ENCODE measurements around the gene HNRNPL.

Gene HNRNPL

DNA sequence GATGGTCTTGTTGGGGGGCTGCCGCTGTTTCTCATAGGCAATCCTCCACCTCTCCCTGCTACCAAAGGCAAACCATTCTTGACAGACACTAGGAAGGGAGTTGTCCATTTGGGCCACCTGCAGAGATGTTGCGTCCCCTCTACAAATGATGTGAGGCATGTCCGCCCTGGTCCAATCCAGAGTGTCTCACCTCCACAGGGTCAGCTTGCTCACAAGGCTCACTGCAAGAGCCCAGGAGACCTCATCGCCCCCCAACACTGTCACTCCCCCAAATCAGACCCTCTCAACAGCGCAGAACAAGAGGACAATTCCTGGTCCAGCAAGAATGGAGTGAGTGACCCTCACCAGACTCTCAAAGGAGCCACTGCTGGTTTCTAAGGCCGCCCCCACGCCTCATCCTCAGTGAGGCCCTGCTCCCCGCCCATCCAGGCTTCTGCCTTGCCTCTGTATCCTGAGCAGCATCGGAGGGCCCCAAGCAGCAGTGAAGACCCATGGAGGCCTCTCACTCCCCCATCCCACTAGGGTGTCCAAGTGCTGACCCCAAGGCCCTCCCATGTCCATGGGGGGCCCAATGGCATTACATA is 6.5 kb downstream of the HNRNPL start:
- H3K4me3 ChIP-seq (ENCODE audit: low read length in 2 of 2) = no peak overlapping the region
- H3K9me3 ChIP-seq (ENCODE audit: control insufficient read depth in 2 of 2, low read length in 2 of 2) = no peaks in the 10 kb centered on the region
- H3K4me1 ChIP-seq (ENCODE audit: control insufficient read depth, insufficient read depth, low read length) = peaks cover 29% of the 10 kb centered on the region
- H3K36me3 ChIP-seq (ENCODE audit: control insufficient read depth in 2 of 2, insufficient read depth in 2 of 2, low read length in 2 of 2) = peaks cover 84% of the 10 kb centered on the region in 2 donors
- no peaks in the 10 kb centered on the region for H3K27me3 ChIP-seq (ENCODE audit: control insufficient read depth in 1 of 2, insufficient read depth in 2 of 2, low read length in 2 of 2)
- no peak overlapping the region for H3K9ac ChIP-seq (ENCODE audit: low read length in 2 of 2)
- H3K27ac ChIP-seq (ENCODE audit: low read length) = no peak overlapping the region

- Histone ChIP-seq H3K36me3 (ENCODE audit: control insufficient read depth in 2 of 2, insufficient read depth in 2 of 2, low read length in 2 of 2) (peaks cover 89% of the 10 kb centered on the region in 2 donors), H3K27ac (ENCODE audit: low read length) (no peak overlapping the region), H3K9ac (ENCODE audit: low read length in 2 of 2) (no peak overlapping the region), H3K4me1 (ENCODE audit: control insufficient read depth, insufficient read depth, low read length) (peaks cover 23% of the 10 kb centered on the region), H3K4me3 (ENCODE audit: low read length in 2 of 2) (no peak overlapping the region), H3K27me3 (ENCODE audit: control insufficient read depth in 1 of 2, insufficient read depth in 2 of 2, low read length in 2 of 2) (no peaks in the 10 kb centered on the region), H3K9me3 (ENCODE audit: control insufficient read depth in 2 of 2, low read length in 2 of 2) (no peaks in the 10 kb centered on the region)
Observed at GRCh38 chr19:38842439-38843174, 7.2 kb downstream of the HNRNPL start.

DNA sequence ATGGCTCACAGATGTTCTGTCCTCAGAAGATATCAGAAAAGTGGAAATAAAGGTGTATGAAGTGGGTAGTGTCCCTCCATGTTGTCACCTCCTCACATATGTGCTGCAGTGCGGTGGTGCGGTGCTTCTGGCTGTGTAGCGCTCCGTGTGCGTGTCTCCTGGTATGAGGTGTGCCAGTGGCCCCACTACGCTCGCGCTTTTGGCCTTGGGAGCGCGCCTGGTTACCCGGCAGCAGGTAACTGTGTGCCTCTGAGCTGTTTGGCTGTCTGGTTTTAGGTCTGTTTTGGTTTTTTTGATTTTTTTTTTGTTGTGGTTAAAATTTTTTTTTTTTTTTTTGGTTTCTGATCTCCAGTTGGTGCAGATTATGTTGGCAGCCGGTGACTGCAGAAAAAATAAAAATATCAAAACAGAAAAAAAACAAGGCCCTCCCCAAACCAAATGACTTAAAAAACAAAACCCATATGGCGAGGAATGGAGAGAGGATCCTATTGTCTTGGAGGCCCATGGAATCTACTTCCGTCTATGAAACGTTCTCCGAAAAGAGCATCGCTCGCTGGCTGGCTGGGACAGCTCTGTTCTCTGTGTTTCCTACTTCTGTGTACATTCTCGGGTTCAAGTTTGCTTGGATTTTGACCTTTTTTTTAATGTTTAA is 7.9 kb downstream of the HNRNPL start:
- Histone ChIP-seq H3K27me3 (ENCODE audit: control insufficient read depth in 1 of 2, insufficient read depth in 2 of 2, low read length in 2 of 2) (no peaks in the 10 kb centered on the region), H3K4me3 (ENCODE audit: low read length in 2 of 2) (no peak overlapping the region), H3K4me1 (ENCODE audit: control insufficient read depth, insufficient read depth, low read length) (peaks cover 19% of the 10 kb centered on the region), H3K27ac (ENCODE audit: low read length) (no peak overlapping the region), H3K9me3 (ENCODE audit: control insufficient read depth in 2 of 2, low read length in 2 of 2) (no peaks in the 10 kb centered on the region), H3K36me3 (ENCODE audit: control insufficient read depth in 2 of 2, insufficient read depth in 2 of 2, low read length in 2 of 2) (peaks cover 89% of the 10 kb centered on the region in 2 donors), H3K9ac (ENCODE audit: low read length in 2 of 2) (no peak overlapping the region)

DNA sequence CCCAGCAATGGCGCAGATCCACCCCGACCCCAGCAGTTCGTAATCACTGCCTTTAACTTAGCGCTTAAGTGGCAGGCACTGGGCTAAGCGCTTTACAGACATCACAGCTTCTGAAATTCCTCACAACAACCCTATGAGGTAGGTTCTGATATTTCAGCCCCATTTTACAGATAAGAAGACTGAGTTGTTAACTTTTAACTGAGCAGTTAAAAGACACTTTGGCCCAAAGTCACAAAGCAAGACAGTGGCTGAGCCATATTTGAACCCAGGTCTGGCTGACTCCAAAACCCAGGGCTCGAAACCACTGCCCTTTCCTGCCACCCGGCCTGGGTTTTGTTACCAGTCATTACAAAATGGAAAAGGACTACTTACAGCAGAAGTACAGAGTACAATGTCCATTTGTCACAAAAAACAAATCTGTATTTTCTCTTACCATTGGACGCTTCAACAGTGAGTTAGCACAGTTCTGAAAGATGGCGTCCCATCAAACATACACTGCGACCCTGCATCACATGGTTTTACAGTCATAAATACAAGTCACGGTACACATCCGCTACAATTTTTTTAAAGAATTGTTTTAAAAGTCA is 8.5 kb downstream of the HNRNPL start:
- Histone ChIP-seq H3K4me3 (ENCODE audit: low read length in 2 of 2) (no peak overlapping the region), H3K36me3 (ENCODE audit: control insufficient read depth in 2 of 2, insufficient read depth in 2 of 2, low read length in 2 of 2) (peaks cover 90% of the 10 kb centered on the region in 2 donors), H3K4me1 (ENCODE audit: control insufficient read depth, insufficient read depth, low read length) (peaks cover 22% of the 10 kb centered on the region), H3K9ac (ENCODE audit: low read length in 2 of 2) (no peak overlapping the region), H3K27ac (ENCODE audit: low read length) (no peak overlapping the region), H3K9me3 (ENCODE audit: control insufficient read depth in 2 of 2, low read length in 2 of 2) (no peaks in the 10 kb centered on the region), H3K27me3 (ENCODE audit: control insufficient read depth in 1 of 2, insufficient read depth in 2 of 2, low read length in 2 of 2) (no peaks in the 10 kb centered on the region)

GRCh38 chr19:38840583-38840968 is 9.2 kb downstream of the HNRNPL start:
- Histone ChIP-seq H3K4me1 (ENCODE audit: control insufficient read depth, insufficient read depth, low read length) (peaks cover 23% of the 10 kb centered on the region), H3K9ac (ENCODE audit: low read length in 2 of 2) (no peak overlapping the region), H3K4me3 (ENCODE audit: low read length in 2 of 2) (no peak overlapping the region), H3K9me3 (ENCODE audit: control insufficient read depth in 2 of 2, low read length in 2 of 2) (no peaks in the 10 kb centered on the region), H3K36me3 (ENCODE audit: control insufficient read depth in 2 of 2, insufficient read depth in 2 of 2, low read length in 2 of 2) (peaks cover 86 to 89% of the 10 kb centered on the region in 2 donors), H3K27ac (ENCODE audit: low read length) (no peak overlapping the region), H3K27me3 (ENCODE audit: control insufficient read depth in 1 of 2, insufficient read depth in 2 of 2, low read length in 2 of 2) (no peaks in the 10 kb centered on the region)

DNA sequence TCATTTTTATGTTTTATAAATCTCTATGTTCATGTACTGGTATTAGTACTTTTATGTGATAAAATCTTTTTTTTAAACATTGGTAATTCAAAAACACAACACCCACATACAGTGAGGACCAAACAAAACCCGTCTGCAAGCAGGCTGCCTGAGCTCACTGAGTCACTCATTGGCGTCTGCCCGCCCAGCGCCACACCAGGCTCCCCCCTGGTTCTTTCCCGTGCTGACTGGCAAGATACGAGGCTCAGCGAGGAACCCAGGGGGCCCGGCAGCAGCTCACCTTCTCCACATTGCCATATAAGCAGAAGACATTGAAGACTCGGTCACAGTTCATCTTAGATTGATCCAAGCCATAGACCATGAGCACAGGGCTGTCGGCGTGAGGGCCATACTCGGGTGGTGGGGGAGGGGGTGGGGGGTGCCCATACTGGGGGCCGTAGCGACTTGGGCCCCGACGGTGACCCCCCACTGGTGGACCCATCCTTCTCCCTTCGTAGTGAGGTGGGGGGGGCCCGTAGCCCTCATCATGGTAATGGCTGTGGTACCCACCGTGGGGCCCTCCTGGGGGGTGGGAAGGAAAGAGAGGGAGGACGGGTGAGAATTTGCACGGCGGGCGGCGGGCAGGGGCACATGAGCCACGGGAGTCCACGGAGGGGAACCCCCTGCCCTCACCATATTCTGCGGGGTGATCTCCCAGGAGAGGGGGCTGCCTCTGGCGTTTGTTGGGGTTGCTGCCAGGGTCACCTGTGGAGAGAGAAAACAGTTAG is 9.8 kb downstream of the HNRNPL start:
- no peak overlapping the region for H3K4me3 ChIP-seq (ENCODE audit: low read length in 2 of 2)
- H3K36me3 ChIP-seq (ENCODE audit: control insufficient read depth in 2 of 2, insufficient read depth in 2 of 2, low read length in 2 of 2) = peaks cover 82 to 83% of the 10 kb centered on the region in 2 donors
- H3K27ac ChIP-seq (ENCODE audit: low read length) = peak overlapping the region; percentile 18
- H3K4me1 ChIP-seq (ENCODE audit: control insufficient read depth, insufficient read depth, low read length) = peaks cover 25% of the 10 kb centered on the region
- no peaks in the 10 kb centered on the region for H3K9me3 ChIP-seq (ENCODE audit: control insufficient read depth in 2 of 2, low read length in 2 of 2)
- H3K9ac ChIP-seq (ENCODE audit: low read length in 2 of 2) = no peak overlapping the region
- no peaks in the 10 kb centered on the region for H3K27me3 ChIP-seq (ENCODE audit: control insufficient read depth in 1 of 2, insufficient read depth in 2 of 2, low read length in 2 of 2)

DNA sequence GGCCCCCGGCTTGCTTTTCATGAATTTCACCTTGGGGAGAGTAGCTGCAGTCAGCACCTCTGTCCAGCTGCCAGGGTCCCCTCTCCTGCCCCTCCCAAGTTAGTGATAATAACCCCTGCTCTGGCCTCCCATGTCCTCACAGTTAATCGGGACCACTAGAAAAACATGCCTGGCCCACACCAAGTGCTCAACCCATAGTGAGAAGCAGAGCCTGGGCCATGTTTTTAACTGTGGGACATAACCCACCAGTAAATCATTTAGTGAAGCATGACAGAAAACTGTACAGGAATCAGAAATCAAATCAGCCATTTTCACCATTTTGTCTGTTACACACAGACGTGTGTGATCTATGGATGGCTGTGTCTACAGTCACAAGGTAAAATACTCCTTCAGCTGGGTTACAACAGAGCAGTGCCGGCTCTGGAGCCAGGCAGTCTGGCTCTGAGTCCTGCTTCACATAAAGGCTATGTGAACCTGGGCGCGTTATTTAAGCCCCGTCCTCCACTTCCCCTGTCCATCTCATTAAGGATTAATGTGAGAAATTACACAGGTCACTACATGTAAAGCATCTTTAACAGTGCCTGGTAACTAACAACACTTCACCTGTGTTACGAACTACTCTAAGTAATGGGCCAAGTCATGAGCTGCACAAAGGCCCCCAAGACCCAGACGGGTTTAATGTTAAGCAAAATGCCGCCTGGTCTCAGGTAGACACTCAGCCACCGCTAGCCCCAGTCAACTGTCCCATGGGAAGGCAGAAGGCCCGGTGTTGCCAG is 10.6 kb downstream of the HNRNPL start:
- H3K9ac ChIP-seq (ENCODE audit: low read length in 2 of 2) = no peak overlapping the region
- H3K4me1 ChIP-seq (ENCODE audit: control insufficient read depth, insufficient read depth, low read length) = peaks cover 23% of the 10 kb centered on the region
- no peaks in the 10 kb centered on the region for H3K27me3 ChIP-seq (ENCODE audit: control insufficient read depth in 1 of 2, insufficient read depth in 2 of 2, low read length in 2 of 2)
- peaks cover 75 to 76% of the 10 kb centered on the region in 2 donors for H3K36me3 ChIP-seq (ENCODE audit: control insufficient read depth in 2 of 2, insufficient read depth in 2 of 2, low read length in 2 of 2)
- no peak overlapping the region for H3K4me3 ChIP-seq (ENCODE audit: low read length in 2 of 2)
- H3K27ac ChIP-seq (ENCODE audit: low read length) = peak overlapping the region; percentile 18
- H3K9me3 ChIP-seq (ENCODE audit: control insufficient read depth in 2 of 2, low read length in 2 of 2) = no peaks in the 10 kb centered on the region

GRCh38 chr19:38838208-38838985 is 11.4 kb downstream of the HNRNPL start:
- H3K27ac ChIP-seq (ENCODE audit: low read length) = peak overlapping the region; percentile 24
- H3K9ac ChIP-seq (ENCODE audit: low read length in 2 of 2) = no peak overlapping the region
- peaks cover 67 to 68% of the 10 kb centered on the region in 2 donors for H3K36me3 ChIP-seq (ENCODE audit: control insufficient read depth in 2 of 2, insufficient read depth in 2 of 2, low read length in 2 of 2)
- peaks cover 23% of the 10 kb centered on the region for H3K4me1 ChIP-seq (ENCODE audit: control insufficient read depth, insufficient read depth, low read length)
- H3K4me3 ChIP-seq (ENCODE audit: low read length in 2 of 2) = no peak overlapping the region
- H3K9me3 ChIP-seq (ENCODE audit: control insufficient read depth in 2 of 2, low read length in 2 of 2) = no peaks in the 10 kb centered on the region
- no peaks in the 10 kb centered on the region for H3K27me3 ChIP-seq (ENCODE audit: control insufficient read depth in 1 of 2, insufficient read depth in 2 of 2, low read length in 2 of 2)

- Histone ChIP-seq H3K9me3 (ENCODE audit: control insufficient read depth in 2 of 2, low read length in 2 of 2) (no peaks in the 10 kb centered on the region), H3K36me3 (ENCODE audit: control insufficient read depth in 2 of 2, insufficient read depth in 2 of 2, low read length in 2 of 2) (peaks cover 60 to 61% of the 10 kb centered on the region in 2 donors), H3K4me1 (ENCODE audit: control insufficient read depth, insufficient read depth, low read length) (peaks cover 19% of the 10 kb centered on the region), H3K27me3 (ENCODE audit: control insufficient read depth in 1 of 2, insufficient read depth in 2 of 2, low read length in 2 of 2) (no peaks in the 10 kb centered on the region), H3K4me3 (ENCODE audit: low read length in 2 of 2) (no peak overlapping the region), H3K27ac (ENCODE audit: low read length) (peak overlapping the region; percentile 24), H3K9ac (ENCODE audit: low read length in 2 of 2) (no peak overlapping the region)
Observed at GRCh38 chr19:38837656-38838121, 12.1 kb downstream of the HNRNPL start.

All from stomach smooth muscle (tissue), 2 donors.